GM19397 (cell line): ENCODE data around the gene KRTAP10-4.
"Not testable (repeated sequence)": the region's sequence is repeated elsewhere in the genome, so short reads cannot be mapped to it uniquely, and the experiment has no call there.

ENCODE experiments used
- ATAC-seq: cut with Tn5 transposase; IDR thresholded peaks from one replicate; pipeline ENCODE4 v1.9.1; 2021; ENCODE audit warnings: mild to moderate bottlenecking, moderate library complexity; ENCODE audit not compliant: unreplicated experiment

KRTAP10-4 gene

DNA sequence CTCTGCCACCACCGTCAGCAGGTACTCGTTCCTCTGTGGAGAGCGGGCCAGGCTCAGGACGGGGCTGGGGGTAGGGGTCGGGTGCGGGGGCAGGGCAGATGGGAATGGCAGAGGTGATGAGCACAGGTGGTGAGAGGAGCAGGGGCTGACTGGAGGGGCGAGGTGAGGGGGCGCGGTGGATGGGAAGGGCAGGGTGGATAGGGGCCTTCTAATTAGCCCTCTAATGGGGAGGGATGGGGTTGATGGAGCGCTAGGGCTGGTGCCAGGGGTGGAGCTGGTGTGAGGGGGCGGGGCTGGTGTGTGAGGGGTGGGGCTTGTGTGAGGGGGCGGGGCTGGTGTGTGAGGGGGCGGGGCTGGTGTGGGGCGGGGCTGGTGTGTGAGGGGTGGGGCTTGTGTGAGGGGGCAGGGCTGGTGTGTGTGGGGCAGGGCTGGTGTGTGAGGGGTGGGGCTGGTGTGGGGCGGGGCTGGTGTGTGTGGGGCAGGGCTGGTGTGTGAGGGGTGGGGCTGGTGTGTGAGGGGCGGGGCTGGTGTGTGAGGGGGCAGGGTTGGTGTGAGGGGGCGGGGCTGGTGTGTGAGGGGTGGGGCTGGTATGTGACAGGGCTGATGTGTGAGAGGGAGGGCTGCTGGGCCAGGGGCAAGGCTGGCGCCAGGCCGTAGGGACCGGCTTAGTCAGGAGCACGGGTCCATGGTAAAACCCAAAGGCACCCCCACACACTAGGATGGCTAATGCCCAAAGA lies 39.5 kb upstream of the KRTAP10-4 start:
- ATAC-seq: no peak

- ATAC-seq: no peak
These were observed 38.8 kb upstream of the KRTAP10-4 start for GRCh38 chr21:44534688-44535087.

DNA sequence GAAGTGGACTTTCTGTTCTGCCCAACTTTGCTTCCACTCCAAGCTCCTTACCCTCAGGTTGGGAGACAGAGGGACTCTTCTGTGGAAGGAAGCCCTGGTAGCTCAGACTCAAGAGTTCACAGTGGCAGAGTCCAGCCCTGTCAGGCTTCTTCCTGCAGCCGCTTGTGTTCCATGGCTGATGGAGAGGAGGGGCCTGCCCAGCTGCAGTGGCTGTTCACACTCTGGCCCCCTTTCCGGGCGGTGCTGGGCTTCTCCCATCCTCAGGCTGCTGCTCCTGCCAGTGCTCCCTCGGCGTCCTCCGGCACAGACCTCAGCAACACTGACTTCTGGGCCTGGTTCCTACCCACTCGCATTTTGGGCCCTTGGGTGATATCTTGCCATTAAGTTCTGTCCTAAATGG lies 37.6 kb upstream of the KRTAP10-4 start:
- ATAC-seq: no peak

GRCh38 chr21:44537930-44538911 lies 35.3 kb upstream of the KRTAP10-4 start:
- no peak for ATAC-seq

- ATAC-seq: no peak
These were observed 34.5 kb upstream of the KRTAP10-4 start for GRCh38 chr21:44539046-44539445.

GRCh38 chr21:44539991-44540666 lies 33.4 kb upstream of the KRTAP10-4 start, which contains the start of gene KRTAP10-1:
Gene KRTAP10-1, minus strand, starts transcription at chr21:44540195. Its CDS starts 45 bp downstream, at chr21:44540150.
- no peak for ATAC-seq

- no peak for ATAC-seq
These were observed 32.7 kb upstream of the KRTAP10-4 start for GRCh38 chr21:44540741-44541288.

DNA sequence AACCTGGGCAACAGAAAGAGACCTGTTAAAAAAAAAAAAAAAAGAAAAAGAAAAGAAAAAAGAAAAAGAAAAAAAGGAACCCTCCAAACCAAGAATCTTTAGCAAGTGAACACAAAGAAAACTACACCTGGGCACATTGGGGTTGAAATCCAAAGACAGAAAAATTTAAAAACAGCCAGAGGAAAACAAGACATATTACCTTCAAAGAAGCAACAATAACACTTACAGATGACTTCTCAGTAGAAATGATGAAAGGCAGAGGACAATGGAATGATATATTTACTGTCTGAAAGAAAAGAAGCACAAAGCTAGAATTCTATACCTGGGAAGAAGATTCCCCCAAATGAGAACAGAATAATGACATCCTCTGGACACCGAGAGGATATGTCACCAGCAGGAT lies 30.8 kb upstream of the KRTAP10-4 start:
- ATAC-seq: no peak

GRCh38 chr21:44544566-44544965 lies 29.0 kb upstream of the KRTAP10-4 start:
- ATAC-seq: no peak

GRCh38 chr21:44547656-44548331 lies 25.7 kb upstream of the KRTAP10-4 start:
- ATAC-seq: no peak

- ATAC-seq: no peak
These were observed 25.1 kb upstream of the KRTAP10-4 start for GRCh38 chr21:44548381-44548780.

GRCh38 chr21:44548922-44549321 lies 24.6 kb upstream of the KRTAP10-4 start:
- ATAC-seq: no peak

GRCh38 chr21:44549525-44550211 lies 23.9 kb upstream of the KRTAP10-4 start:
- ATAC-seq: no peak

GRCh38 chr21:44550285-44550684 lies 23.2 kb upstream of the KRTAP10-4 start:
- not testable (repeated sequence) for ATAC-seq

GRCh38 chr21:44550807-44551206 lies 22.7 kb upstream of the KRTAP10-4 start:
- no peak for ATAC-seq

- no peak for ATAC-seq
These were observed 22.1 kb upstream of the KRTAP10-4 start, which contains the start of gene KRTAP10-2 for GRCh38 chr21:44551340-44551961. Gene KRTAP10-2, minus strand, starts transcription at chr21:44551505. Its CDS starts 47 bp downstream, at chr21:44551458.

DNA sequence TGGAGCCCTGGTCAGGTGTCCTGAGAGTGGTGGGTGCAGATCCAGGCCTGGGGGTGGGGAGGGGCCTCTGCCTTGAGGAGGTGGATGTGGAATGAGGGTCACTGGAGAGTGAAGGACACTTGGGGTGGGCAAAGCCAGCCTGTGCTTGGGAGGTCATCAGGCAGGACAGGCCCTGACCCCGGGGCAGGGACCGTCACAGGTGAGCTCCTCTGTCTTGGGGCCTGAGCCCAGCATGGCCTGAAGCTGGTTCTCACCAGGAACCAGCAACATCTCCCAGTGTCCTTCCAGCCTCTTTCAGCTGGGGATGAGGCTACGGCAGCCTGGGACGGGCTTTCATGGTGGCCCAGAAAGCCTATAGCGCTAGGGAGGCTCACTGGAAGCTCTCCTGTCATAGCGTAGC lies 21.4 kb upstream of the KRTAP10-4 start:
- ATAC-seq: no peak

- ATAC-seq: no peak
These were observed 20.8 kb upstream of the KRTAP10-4 start for GRCh38 chr21:44552681-44553080.

DNA sequence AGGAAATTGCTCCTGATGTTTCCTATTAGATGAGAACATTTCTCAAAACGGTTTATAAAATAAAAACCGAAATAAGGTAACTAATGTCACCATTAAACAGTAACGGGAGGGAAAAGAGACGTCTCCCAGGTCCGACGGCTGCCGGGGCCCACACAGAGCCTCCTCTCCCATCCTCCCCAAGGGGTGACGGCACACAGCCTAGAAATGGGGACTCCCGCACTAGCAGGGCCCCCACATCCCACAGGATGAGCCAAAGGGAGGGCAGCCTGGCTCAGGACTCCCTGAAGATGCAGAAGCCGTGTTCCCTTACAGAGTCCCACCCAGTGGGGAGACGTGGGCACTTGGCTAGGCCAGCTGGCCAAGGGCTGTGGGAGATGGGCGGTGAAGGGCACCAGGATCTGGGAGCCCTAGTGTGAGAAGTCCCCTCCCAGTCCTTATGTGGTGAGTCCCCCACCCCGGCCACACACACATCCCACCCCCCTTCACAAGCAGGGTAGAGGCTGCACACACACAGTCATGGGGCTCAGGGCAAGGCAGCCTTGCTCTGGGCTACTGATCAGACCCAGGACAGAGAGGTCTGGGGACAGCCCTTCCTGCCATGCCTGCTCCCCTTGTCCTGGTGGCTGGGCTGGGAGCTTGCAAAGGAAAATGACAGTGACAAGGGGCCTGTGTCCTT lies 18.2 kb upstream of the KRTAP10-4 start:
- ATAC-seq: no peak
